Measurements from ENCODE around the gene ITFG2. TPM values are rescaled to one million over a fixed set of nuclear protein-coding genes. Genes with fewer than 3 reads are reported as not detected.
"Not testable (repeated sequence)": the region's sequence is repeated elsewhere in the genome, so short reads cannot be mapped to it uniquely, and the experiment has no call there.

ITFG2 gene
- total RNA-seq, 3 donors from 2014 or later: 39.7 to 46.9 (median 45.0) TPM

DNA sequence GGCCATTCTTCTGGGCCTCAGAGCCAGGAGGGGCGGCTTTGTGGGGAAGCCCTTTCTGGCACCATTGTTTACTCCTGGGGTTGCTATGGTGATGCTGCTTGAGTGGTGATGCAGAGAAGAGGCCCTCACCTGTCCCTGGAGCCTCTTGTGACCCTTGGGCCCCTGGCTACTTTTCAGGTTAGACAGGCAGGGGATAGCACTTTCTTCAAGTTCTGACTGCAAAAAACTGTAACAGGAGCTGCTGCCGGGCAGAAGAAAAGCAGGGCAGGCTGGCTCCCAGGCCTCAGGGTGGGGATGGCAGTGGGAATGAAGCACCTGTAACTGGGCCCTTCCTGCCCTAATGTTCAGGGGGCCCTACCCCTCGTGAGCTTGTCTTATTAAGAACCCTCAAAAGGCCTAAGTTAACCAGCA lies 44.6 kb downstream of the ITFG2 start, which contains the start of gene TEX52:
TSS of gene TEX52 (minus strand) at position 19 of the 411 bp plus-strand sequence. CDS start at position 6, 13 bp downstream.
- H3K27me3 Mint-ChIP-seq (ENCODE audit: low read depth): no peaks in the 10 kb centered on the region
- ATAC-seq (no peak), DNase-seq (no peak)
- no peak within 1 kb of the TSS for H3K4me3 Mint-ChIP-seq
- peaks cover 9% of the 10 kb centered on the region for H3K36me3 Mint-ChIP-seq (ENCODE audit: insufficient read depth)
- H3K4me1 Mint-ChIP-seq (ENCODE audit: low read depth): peaks cover 1% of the 10 kb centered on the region
- H3K9me3 Mint-ChIP-seq: no peaks in the 10 kb centered on the region

DNA sequence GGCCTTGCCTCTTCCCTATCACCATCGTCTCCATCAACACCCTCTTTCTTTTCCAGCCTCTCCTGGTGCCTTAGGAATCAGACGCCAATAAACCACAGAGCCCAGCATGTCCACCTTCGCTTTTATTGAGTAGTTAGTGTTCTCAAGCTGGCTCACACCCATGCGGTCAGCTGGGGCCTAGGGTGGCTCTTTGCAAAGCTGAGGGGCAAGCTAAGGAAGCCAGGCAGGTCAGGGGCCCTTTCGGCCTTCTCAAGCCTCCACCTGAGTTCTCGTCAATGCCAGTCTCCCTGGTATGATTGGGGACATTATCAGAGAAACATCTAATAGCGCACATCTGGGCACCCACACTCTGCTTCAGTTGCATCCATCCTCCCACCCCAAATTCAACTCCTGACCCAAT lies 45.1 kb downstream of the ITFG2 start:
- ATAC-seq: no peak
- Mint-ChIP-seq H3K4me3 (no peak overlapping the region), H3K36me3 (ENCODE audit: insufficient read depth) (peaks cover 9% of the 10 kb centered on the region), H3K27me3 (ENCODE audit: low read depth) (no peaks in the 10 kb centered on the region), H3K9me3 (no peaks in the 10 kb centered on the region), H3K4me1 (ENCODE audit: low read depth) (peaks cover 1% of the 10 kb centered on the region)
- DNase-seq: no peak

DNA sequence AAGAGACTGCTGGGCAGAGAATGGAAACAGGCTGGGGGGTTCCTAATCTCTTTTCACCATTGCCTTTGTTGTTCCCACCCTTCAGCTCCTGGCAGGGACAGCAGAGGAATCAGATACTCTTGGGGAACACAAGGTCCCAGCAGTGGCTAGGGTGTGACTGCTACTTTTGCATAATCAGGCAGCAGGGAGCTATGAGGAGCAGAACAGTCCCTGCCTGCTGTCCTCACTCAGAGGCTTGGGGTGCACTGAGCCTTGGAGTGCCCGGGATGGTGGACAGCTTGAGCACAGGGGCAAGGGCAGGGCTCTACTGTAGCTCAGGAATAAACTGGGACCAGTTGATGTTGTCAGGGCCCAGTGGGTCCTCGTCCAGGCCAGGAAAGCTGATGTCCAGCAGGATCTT lies 45.9 kb downstream of the ITFG2 start:
- H3K36me3 Mint-ChIP-seq (ENCODE audit: insufficient read depth): peaks cover 9% of the 10 kb centered on the region
- H3K27me3 Mint-ChIP-seq (ENCODE audit: low read depth): no peaks in the 10 kb centered on the region
- ATAC-seq (no peak), DNase-seq (no peak)
- peaks cover 1% of the 10 kb centered on the region for H3K4me1 Mint-ChIP-seq (ENCODE audit: low read depth)
- H3K4me3 Mint-ChIP-seq: no peak overlapping the region
- no peaks in the 10 kb centered on the region for H3K9me3 Mint-ChIP-seq

DNA sequence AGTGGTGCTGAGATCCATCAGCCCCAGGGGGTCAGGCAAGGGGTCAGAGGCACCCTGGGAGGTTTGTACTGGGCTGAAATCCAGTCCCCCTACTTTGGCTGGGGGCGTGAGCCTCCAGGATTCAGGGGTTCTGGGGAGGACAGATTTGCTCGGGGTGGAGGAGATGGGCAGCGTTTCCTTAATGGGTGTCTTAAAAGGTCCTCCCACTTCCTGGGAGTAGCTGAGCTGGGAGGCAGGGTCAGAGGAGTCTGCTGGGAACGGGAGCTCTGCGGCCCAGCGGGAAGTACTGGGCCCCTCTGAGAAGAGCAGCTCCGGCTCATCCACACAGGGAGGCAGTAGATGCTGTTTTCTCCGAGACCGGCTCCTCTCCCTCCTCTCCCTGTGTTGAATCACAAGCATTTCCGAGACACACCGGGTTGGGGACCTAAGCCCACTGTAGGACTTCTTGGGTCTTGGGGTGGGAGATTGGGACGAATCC lies 46.5 kb downstream of the ITFG2 start:
- DNase-seq (no peak), ATAC-seq (no peak)
- H3K9me3 Mint-ChIP-seq: no peaks in the 10 kb centered on the region
- H3K4me3 Mint-ChIP-seq: no peak overlapping the region
- H3K36me3 Mint-ChIP-seq (ENCODE audit: insufficient read depth): peaks cover 9% of the 10 kb centered on the region
- H3K4me1 Mint-ChIP-seq (ENCODE audit: low read depth): no peaks in the 10 kb centered on the region
- no peaks in the 10 kb centered on the region for H3K27me3 Mint-ChIP-seq (ENCODE audit: low read depth)

GRCh38 chr12:2860170-2860569 lies 47.7 kb downstream of the ITFG2 start:
- ATAC-seq (no peak), DNase-seq (no peak)
- no peaks in the 10 kb centered on the region for H3K27me3 Mint-ChIP-seq (ENCODE audit: low read depth)
- no peaks in the 10 kb centered on the region for H3K4me1 Mint-ChIP-seq (ENCODE audit: low read depth)
- H3K36me3 Mint-ChIP-seq (ENCODE audit: insufficient read depth): peaks cover 5% of the 10 kb centered on the region
- no peak overlapping the region for H3K4me3 Mint-ChIP-seq
- H3K9me3 Mint-ChIP-seq: no peaks in the 10 kb centered on the region

DNA sequence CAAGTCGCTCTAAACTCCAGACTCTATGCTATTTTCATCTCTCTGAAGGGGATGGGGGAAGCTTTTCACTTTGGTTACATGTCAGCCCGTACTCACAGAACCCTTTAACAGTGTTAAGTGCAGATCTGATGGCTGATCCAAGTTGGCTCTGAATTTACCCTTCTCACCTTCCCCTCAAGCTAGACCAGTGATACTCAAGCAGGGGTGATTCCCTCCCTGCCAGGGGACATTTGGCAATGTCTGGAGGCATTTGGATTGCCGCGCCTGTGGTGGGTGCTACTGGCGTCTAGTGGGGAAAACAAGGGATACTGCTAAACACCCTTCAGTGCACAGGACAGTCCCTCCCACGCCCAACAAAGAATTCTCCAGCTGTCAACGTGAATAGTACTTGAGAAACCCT lies 50.4 kb downstream of the ITFG2 start:
- H3K4me1 Mint-ChIP-seq (ENCODE audit: low read depth): peaks cover 3% of the 10 kb centered on the region
- H3K9me3 Mint-ChIP-seq: no peaks in the 10 kb centered on the region
- DNase-seq (no peak), ATAC-seq (no peak)
- H3K4me3 Mint-ChIP-seq: no peak overlapping the region
- H3K36me3 Mint-ChIP-seq (ENCODE audit: insufficient read depth): no peaks in the 10 kb centered on the region
- H3K27me3 Mint-ChIP-seq (ENCODE audit: low read depth): no peaks in the 10 kb centered on the region

GRCh38 chr12:2863402-2863801 lies 50.9 kb downstream of the ITFG2 start:
- not testable (repeated sequence) for H3K36me3 Mint-ChIP-seq (ENCODE audit: insufficient read depth); H3K4me3 Mint-ChIP-seq; H3K27me3 Mint-ChIP-seq (ENCODE audit: low read depth); DNase-seq; ATAC-seq; H3K4me1 Mint-ChIP-seq (ENCODE audit: low read depth); H3K9me3 Mint-ChIP-seq

GRCh38 chr12:2864198-2864597 lies 51.7 kb downstream of the ITFG2 start:
- Mint-ChIP-seq H3K4me3 (no peak overlapping the region), H3K9me3 (no peaks in the 10 kb centered on the region), H3K4me1 (ENCODE audit: low read depth) (peaks cover 9% of the 10 kb centered on the region), H3K27me3 (ENCODE audit: low read depth) (no peaks in the 10 kb centered on the region), H3K36me3 (ENCODE audit: insufficient read depth) (no peaks in the 10 kb centered on the region)
- ATAC-seq (no peak), DNase-seq (no peak)

DNA sequence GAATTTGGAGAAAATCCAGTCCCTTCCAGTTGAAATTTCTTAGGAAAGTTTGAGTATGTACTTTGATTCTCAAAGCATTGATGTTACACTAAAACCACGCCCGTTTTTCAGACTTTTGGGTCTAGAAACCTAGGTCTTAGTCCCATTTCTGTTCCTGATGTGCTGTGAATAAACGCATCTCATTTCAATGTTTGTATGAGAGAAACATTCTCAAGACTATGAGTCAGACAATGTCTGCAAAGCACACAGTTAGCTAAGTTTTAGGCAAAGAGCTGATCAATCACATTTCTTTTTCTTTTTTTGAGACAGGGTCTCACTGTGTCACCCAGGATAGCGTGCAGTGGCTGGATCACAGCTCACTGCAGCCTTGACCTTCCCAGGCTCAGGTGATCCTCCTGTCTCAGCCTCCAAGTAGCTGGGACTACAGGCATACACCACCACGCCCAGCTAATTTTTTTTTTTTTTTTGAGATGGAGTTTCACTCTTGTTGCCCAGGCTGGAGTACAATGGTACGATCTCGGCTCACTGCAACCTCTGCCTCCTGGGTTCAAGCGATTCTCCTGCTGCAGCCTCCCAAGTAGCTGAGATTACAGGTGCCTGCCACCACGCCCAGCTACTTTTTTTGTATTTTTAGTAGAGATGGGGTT lies 56.6 kb downstream of the ITFG2 start:
- H3K4me3 Mint-ChIP-seq; H3K27me3 Mint-ChIP-seq (ENCODE audit: low read depth); DNase-seq; H3K36me3 Mint-ChIP-seq (ENCODE audit: insufficient read depth); H3K9me3 Mint-ChIP-seq; ATAC-seq; H3K4me1 Mint-ChIP-seq (ENCODE audit: low read depth): not testable (repeated sequence)

Other genes starting within 250 kb of the ITFG2 start
- gene FKBP4, start 17.7 kb upstream of the ITFG2 start, total RNA-seq: 100 to 1,000 TPM; 296 to 336 (median 319) TPM
- not detected for gene NRIP2, start 22.4 kb downstream of the ITFG2 start, total RNA-seq
- not detected for gene TEX52, start 44.4 kb downstream of the ITFG2 start, total RNA-seq
- gene FOXM1, start 64.5 kb downstream of the ITFG2 start, total RNA-seq: 10 to 100 TPM in 1 of 3 donors, 1 to 10 TPM in 2; 9.1 to 12.8 (median 9.3) TPM
- 10 to 100 TPM; 20.1 to 22.6 (median 20.3) TPM for gene RHNO1, start 64.6 kb downstream of the ITFG2 start, total RNA-seq
- gene TULP3, start 78.2 kb downstream of the ITFG2 start, total RNA-seq: 1 to 10 TPM; 7.0 to 8.6 (median 7.4) TPM
- gene TEAD4, start 146.7 kb downstream of the ITFG2 start, total RNA-seq: 1 to 10 TPM; 2.7 to 4.1 (median 3.7) TPM

Data from activated T-cell treated with anti-CD3 and anti-CD28 coated beads, Interleukin-2, amount 50 U/mL, for 4 hours (primary cell).